IMR-90 (cell line): Measurements from ENCODE around the gene SLC35F3. TPM values are rescaled to one million over a fixed set of nuclear protein-coding genes. Genes with fewer than 3 reads are reported as not detected.

Experiments
- ATAC-seq: fragments of 200-7000 bp; cut with Tn5 transposase; 2 replicates; pipeline ENCODE4 v1.9.1; 2020; ENCODE audit warnings: low read depth, mild to moderate bottlenecking, moderate library complexity
- BruUV-seq: library from RNA; stranded (reverse); fragments of 400-500 nt; replicated peaks from 2 replicates; lab custom pipeline; 2021; lab: Mats Ljungman, UMichigan
- CTCF ChIA-PET: fragments of 300-600 bp; formaldehyde crosslinking; extraction: SDS; loops from one replicate; lab custom pipeline; 2021; ENCODE audit warnings: antibody characterized with exemption; lab: Yijun Ruan, JAX
- POLR2A ChIA-PET: fragments of 300-600 bp; sonication (Branson Sonifier 250); formaldehyde crosslinking; loops from one replicate; lab custom pipeline; 2022; ENCODE audit warnings: antibody characterized with exemption; ENCODE audit not compliant: unreplicated experiment; lab: Charles Lee
- DNase-seq: peaks from one replicate; pipeline ENCODE4 v3.0.0; 2013
- H2AFZ ChIP-seq: replicated peaks from 2 replicates; pipeline ENCODE3; 2013; ENCODE audit warnings: low read length, mild to moderate bottlenecking; ENCODE audit not compliant: poor library complexity
- H2AK5ac ChIP-seq: 2 replicates; pipeline ENCODE4 v1.6.1; 2013; ENCODE audit warnings: low read depth, low read length, inconsistent platforms
- H2AK9ac ChIP-seq: replicated peaks from 2 replicates; pipeline ENCODE3; 2013; ENCODE audit warnings: mild to moderate bottlenecking, low read depth, low read length, moderate library complexity; ENCODE audit not compliant: poor library complexity
- H2BK120ac ChIP-seq: 2 replicates; pipeline ENCODE4 v1.6.1; 2013; ENCODE audit warnings: low read depth, low read length, inconsistent platforms
- H2BK15ac ChIP-seq: 3 replicates; pipeline ENCODE4 v1.6.1; 2013; ENCODE audit warnings: low read depth, low read length, inconsistent platforms
- H2BK20ac ChIP-seq: 2 replicates; pipeline ENCODE4 v1.6.1; 2013; ENCODE audit warnings: low read depth, mild to moderate bottlenecking, inconsistent platforms, low read length, moderate library complexity
- H2BK5ac ChIP-seq: 2 replicates; pipeline ENCODE4 v1.6.1; 2013; ENCODE audit warnings: mild to moderate bottlenecking, low read depth, low read length, inconsistent platforms; ENCODE audit not compliant: poor library complexity, severe bottlenecking
- H3K14ac ChIP-seq: replicated peaks from 2 replicates; pipeline ENCODE4 v1.6.1; 2013; ENCODE audit warnings: low read depth, low read length, inconsistent platforms
- H3K18ac ChIP-seq: 2 replicates; pipeline ENCODE4 v1.6.1; 2013; ENCODE audit warnings: low read depth, low read length, control low read depth
- H3K23ac ChIP-seq: 2 replicates; pipeline ENCODE4 v1.6.1; 2013; ENCODE audit warnings: low read depth, low read length, inconsistent platforms
- H3K27ac ChIP-seq: 2 replicates; pipeline ENCODE4 v1.5.1; 2013; ENCODE audit warnings: mild to moderate bottlenecking, control low read depth, low read length; ENCODE audit not compliant: insufficient read depth
- H3K27me3 ChIP-seq: 2 replicates; pipeline ENCODE4 v1.6.1; 2013; ENCODE audit warnings: low read length; ENCODE audit not compliant: control insufficient read depth, insufficient read depth
- H3K36me3 ChIP-seq: 2 replicates; pipeline ENCODE4 v1.6.1; 2013; ENCODE audit warnings: low read length, mixed read lengths; ENCODE audit not compliant: control insufficient read depth, insufficient read depth
- H3K4ac ChIP-seq: 2 replicates; pipeline ENCODE4 v1.6.1; 2013; ENCODE audit warnings: low read depth, low read length, inconsistent platforms
- H3K4me1 ChIP-seq: 2 replicates; pipeline ENCODE4 v1.6.1; 2013; ENCODE audit warnings: low read length, mixed read lengths; ENCODE audit not compliant: control insufficient read depth, insufficient read depth
- H3K4me2 ChIP-seq: 2 replicates; pipeline ENCODE4 v1.6.1; 2013; ENCODE audit warnings: low read depth, mild to moderate bottlenecking, control low read depth, low read length, moderate library complexity
- H3K4me3 ChIP-seq: 2 replicates; pipeline ENCODE4 v1.5.1; 2013; ENCODE audit warnings: low read depth, mild to moderate bottlenecking, control low read depth, low read length, moderate library complexity; ENCODE audit not compliant: insufficient read depth
- H3K56ac ChIP-seq: 2 replicates; pipeline ENCODE4 v1.6.1; 2013; ENCODE audit warnings: low read length, inconsistent platforms; ENCODE audit not compliant: insufficient read depth; ENCODE audit errors: extremely low read depth
- H3K79me1 ChIP-seq, 2 experiments: 2 replicates each; pipeline ENCODE4 v1.6.1; 2013; ENCODE audit warnings: low read length in 2 of 2, inconsistent platforms in 1 of 2, low read depth in 1 of 2
- H3K9ac ChIP-seq: 2 replicates; pipeline ENCODE4 v1.6.1; 2013; ENCODE audit warnings: low read depth, low read length, control low read depth
- H3K9me1 ChIP-seq: 2 replicates; pipeline ENCODE4 v1.6.1; 2013; ENCODE audit warnings: low read length, inconsistent platforms; ENCODE audit not compliant: insufficient read depth
- H3K9me3 ChIP-seq: 2 replicates; pipeline ENCODE4 v1.6.1; 2013; ENCODE audit warnings: low read length; ENCODE audit not compliant: control insufficient read depth, insufficient read depth
- H4K20me1 ChIP-seq: 2 replicates; pipeline ENCODE4 v1.6.1; 2013; ENCODE audit warnings: low read length, inconsistent platforms; ENCODE audit not compliant: insufficient read depth
- H4K5ac ChIP-seq: 2 replicates; pipeline ENCODE4 v1.6.1; 2013; ENCODE audit warnings: mild to moderate bottlenecking, low read depth, low read length, control low read depth
- H4K8ac ChIP-seq, 2 experiments: 2 replicates each; pipeline ENCODE4 v1.6.1; 2013; ENCODE audit warnings: low read depth in 2 of 2, low read length in 2 of 2, control low read depth in 1 of 2, inconsistent platforms in 1 of 2
- H4K91ac ChIP-seq: 2 replicates; pipeline ENCODE4 v1.6.1; 2013; ENCODE audit warnings: low read depth, low read length, inconsistent platforms; ENCODE audit not compliant: insufficient read depth
- CEBPB ChIP-seq: IDR thresholded peaks from 2 replicates; pipeline ENCODE4 v1.6.1; 2012; ENCODE audit warnings: low read depth, low read length, improper control_type of control experiment
- USF2 ChIP-seq: fragments of 150-350 bp; IDR thresholded peaks from 2 replicates; pipeline ENCODE4 v1.6.1; 2017; ENCODE audit warnings: mild to moderate bottlenecking, antibody characterized with exemption, low read length, low read depth
- WGBS, 2 experiments: methylation state at CpG; one replicate each; pipeline versions ENCODE4 v1.1.5 to v1.1.7; 2013; ENCODE audit warnings: missing lambda C conversion rate in 2 of 2; ENCODE audit not compliant: insufficient read length in 1 of 2; ENCODE audit errors: extremely low coverage in 2 of 2; 5-methylcytosine and 5-hydroxymethylcytosine counted together
- dilution Hi-C: fragments of 300-500 bp; cut with HindIII; formaldehyde crosslinking; loops from one replicate; pipeline ENCODE4 v1.14.3; 2018; ENCODE audit warnings: low sequenced_read_pairs; ENCODE audit not compliant: unreplicated experiment
- in situ Hi-C: fragments of 300-500 bp; cut with MboI; formaldehyde crosslinking; loops from 3 replicates; pipeline ENCODE4 v1.14.3; 2019; ENCODE audit warnings: low sequenced_read_pairs, inconsistent platforms, mixed read lengths
- intact Hi-C: fragments of 100-400 bp; cut with micrococcal nuclease; formaldehyde crosslinking; loops from 2 replicates; pipeline ENCODE4 v1.10.0; 2022
- polyA plus RNA-seq, 3 experiments: library from polyadenylated mRNA; depleted of rRNA; stranded (reverse); fragments of >200 nt; gene quantifications; 2 replicates each; pipeline ENCODE4 v1.2.3, GENCODE V29; 2012; ENCODE audit warnings: low replicate concordance in 1 of 3
- total RNA-seq: library from RNA; depleted of rRNA; stranded (reverse); fragments of >200 nt; gene quantifications from 2 replicates; pipeline ENCODE4 v1.2.3, GENCODE V29; 2012

Gene SLC35F3
- total and polyA plus RNA-seq, 2 of the 4 experiments (the other 2 are of a cell fraction) = under 0.01 to 0.17 TPM

- CTCF ChIA-PET = no interaction called here
- H3K9ac ChIP-seq = no peak overlapping the region
- H3K9me1 ChIP-seq = no peaks in the 10 kb centered on the region
- H3K4me3 ChIP-seq = no peak overlapping the region
- no TSS peak for BruUV-seq
- H4K91ac ChIP-seq = no peak overlapping the region
- no peak overlapping the region for H3K23ac ChIP-seq
- in situ Hi-C loops (loop anchor here (25.0 kb wide), 1 partner anchor 165 kb away; no protein-coding TSS in a partner anchor), dilution Hi-C loops (no loop called here), intact Hi-C loops (no loop called here)
- H2AK9ac ChIP-seq = no peak overlapping the region
- H4K8ac ChIP-seq = no peak overlapping the region
- no peak overlapping the region for H2BK5ac ChIP-seq
- no peak for TF ChIP-seq USF2
- no peak for TF ChIP-seq CEBPB
- no peaks in the 10 kb centered on the region for H3K4me1 ChIP-seq
- H3K9me3 ChIP-seq = no peaks in the 10 kb centered on the region
- H3K4ac ChIP-seq = no peak overlapping the region
- no peak overlapping the region for H2BK15ac ChIP-seq
- H4K20me1 ChIP-seq = no peaks in the 10 kb centered on the region
- H3K4me2 ChIP-seq = no peak overlapping the region
- H3K36me3 ChIP-seq = no peaks in the 10 kb centered on the region
- ATAC-seq = no peak
- H3K14ac ChIP-seq = no peak overlapping the region
- no peak overlapping the region for H3K18ac ChIP-seq
- no peak overlapping the region for H3K27ac ChIP-seq
- H4K5ac ChIP-seq = no peak overlapping the region
- no peaks in the 10 kb centered on the region for H3K79me1 ChIP-seq
- H2BK120ac ChIP-seq = no peak overlapping the region
- no peak overlapping the region for H2AFZ ChIP-seq
- POLR2A ChIA-PET = no interaction called here
- H3K56ac ChIP-seq = no peak overlapping the region
- 41% methylated on average over 2 of the region's 6 CpGs; no CpG with 5 or more reads in 1 of the 2 experiments for WGBS, 2 experiments
- no peak overlapping the region for H2AK5ac ChIP-seq
- DNase-seq = no peak
- H3K27me3 ChIP-seq = no peaks in the 10 kb centered on the region
- H2BK20ac ChIP-seq = no peak overlapping the region
Measured at GRCh38 chr1:234302354-234302962, 398.0 kb downstream of the SLC35F3 start.
